Astrocyte of the cerebellum (primary cell): Measurements from ENCODE around the gene WDR47.

Source experiments
- DNase-seq: peaks from one replicate; pipeline ENCODE4 v3.0.0-alpha.2; 2011; ENCODE audit warnings: low read depth
- H3K4me3 ChIP-seq: 2 replicates; pipeline ENCODE4 v1.5.1; 2011; ENCODE audit warnings: mild to moderate bottlenecking, low read depth, low read length, moderate library complexity
- in situ Hi-C: cut with HindIII; loops from 2 replicates; pipeline ENCODE4 v1.10.0; 2017; ENCODE audit warnings: low sequenced_read_pairs
- TF ChIP-seq, protein P1 (sequence below): IDR thresholded peaks from 2 replicates; pipeline ENCODE4 v1.5.1; 2012; ENCODE audit warnings: low read length, low read depth, moderate library complexity, mild to moderate bottlenecking; ENCODE audit errors: missing control alignments

Gene WDR47

DNA sequence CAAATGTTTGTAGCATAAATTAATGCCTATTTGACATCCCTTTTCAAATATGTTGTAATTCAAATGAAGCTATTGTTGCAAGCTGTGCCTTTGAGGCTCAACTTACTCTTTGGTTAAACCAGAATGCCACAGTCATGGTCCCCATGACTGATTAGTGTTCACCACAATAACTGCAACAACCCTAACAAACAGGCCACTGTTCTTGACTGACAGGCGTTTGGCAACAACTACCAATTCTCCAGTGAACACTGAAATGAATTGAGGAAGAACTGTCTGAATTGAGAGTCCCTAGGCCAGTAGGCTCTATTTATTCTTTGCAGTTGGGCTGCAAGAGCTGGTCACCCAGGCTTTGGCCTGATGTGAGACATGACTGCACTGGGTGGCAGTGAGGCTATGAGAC is 42.0 kb upstream of the WDR47 start:
- H3K4me3 ChIP-seq = no peak overlapping the region
- in situ Hi-C loops = no loop called here
- TF ChIP-seq, protein P1, sequence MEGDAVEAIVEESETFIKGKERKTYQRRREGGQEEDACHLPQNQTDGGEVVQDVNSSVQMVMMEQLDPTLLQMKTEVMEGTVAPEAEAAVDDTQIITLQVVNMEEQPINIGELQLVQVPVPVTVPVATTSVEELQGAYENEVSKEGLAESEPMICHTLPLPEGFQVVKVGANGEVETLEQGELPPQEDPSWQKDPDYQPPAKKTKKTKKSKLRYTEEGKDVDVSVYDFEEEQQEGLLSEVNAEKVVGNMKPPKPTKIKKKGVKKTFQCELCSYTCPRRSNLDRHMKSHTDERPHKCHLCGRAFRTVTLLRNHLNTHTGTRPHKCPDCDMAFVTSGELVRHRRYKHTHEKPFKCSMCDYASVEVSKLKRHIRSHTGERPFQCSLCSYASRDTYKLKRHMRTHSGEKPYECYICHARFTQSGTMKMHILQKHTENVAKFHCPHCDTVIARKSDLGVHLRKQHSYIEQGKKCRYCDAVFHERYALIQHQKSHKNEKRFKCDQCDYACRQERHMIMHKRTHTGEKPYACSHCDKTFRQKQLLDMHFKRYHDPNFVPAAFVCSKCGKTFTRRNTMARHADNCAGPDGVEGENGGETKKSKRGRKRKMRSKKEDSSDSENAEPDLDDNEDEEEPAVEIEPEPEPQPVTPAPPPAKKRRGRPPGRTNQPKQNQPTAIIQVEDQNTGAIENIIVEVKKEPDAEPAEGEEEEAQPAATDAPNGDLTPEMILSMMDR = no peak
- DNase-seq = peak; percentile 48

DNA sequence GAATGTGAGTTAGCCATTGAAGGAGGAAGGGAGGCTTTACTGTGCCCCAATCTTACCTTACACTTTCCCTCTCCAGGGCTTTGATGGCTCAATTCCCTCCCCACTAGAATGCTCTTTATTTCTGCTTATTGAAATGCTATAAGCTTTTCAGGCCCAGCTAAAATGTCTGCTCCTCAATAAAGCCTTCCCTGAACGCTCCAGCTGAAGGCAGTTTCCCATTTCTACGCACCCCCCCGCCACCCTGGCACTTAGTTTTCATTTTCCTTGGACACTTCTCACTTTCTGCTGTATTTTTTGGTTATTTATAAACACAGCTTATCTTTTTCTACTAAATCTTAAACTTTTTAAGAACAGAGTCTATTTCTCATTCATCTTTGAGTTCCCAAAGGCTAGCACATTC is 41.6 kb upstream of the WDR47 start:
- H3K4me3 ChIP-seq = no peak overlapping the region
- in situ Hi-C loops = no loop called here
- TF ChIP-seq, protein P1 = no peak
- no peak for DNase-seq

DNA sequence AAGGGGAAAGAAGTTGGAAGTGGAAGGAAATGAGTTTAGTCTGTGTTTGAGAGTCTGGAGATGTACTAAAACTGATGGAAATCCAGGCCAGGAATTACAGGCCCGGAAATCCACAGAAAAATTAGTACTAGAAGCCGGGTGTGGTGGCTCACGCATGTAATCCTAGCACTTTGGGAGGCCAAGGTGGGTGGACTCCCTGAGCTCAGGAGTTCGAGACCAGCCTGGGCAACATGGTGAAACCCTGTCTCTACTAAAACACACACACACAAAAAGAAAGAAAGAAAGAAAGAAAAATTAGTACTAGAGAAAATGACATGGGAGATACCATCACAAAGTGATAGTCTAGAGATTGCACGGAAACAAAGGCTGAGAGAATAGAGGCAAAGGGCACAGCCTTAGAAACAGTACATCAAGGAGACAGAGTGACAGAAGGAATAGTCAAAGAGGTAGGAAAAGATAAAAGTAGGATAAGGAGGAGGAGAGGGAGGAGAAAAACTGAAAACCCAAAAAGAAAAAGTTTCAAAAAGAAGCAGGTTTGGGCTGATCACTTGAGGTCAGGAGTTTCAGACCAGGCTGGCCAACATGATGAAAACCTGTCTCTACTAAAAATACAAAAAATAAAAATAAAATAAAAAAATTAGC is 38.7 kb upstream of the WDR47 start:
- no peak overlapping the region for H3K4me3 ChIP-seq
- DNase-seq = no peak
- TF ChIP-seq, protein P1 = no peak
- in situ Hi-C loops = no loop called here

DNA sequence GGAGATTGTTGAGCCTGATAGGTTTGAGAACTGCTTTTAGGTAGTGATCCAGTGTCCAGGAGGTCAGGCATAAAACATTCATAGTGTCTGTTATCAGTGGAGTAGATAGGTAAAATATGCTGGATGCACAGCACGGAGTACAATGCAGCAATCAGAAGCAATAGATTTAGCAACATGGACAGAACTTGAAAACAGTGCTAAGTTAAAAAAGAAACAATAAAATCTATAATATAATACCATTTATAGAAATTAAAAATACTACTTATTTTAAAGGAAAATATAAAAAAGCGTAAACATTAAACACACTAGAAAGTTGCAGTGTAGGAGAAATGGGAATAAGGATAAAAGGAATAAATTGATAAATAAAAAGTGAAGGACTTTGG is 37.3 kb upstream of the WDR47 start:
- in situ Hi-C loops = no loop called here

DNA sequence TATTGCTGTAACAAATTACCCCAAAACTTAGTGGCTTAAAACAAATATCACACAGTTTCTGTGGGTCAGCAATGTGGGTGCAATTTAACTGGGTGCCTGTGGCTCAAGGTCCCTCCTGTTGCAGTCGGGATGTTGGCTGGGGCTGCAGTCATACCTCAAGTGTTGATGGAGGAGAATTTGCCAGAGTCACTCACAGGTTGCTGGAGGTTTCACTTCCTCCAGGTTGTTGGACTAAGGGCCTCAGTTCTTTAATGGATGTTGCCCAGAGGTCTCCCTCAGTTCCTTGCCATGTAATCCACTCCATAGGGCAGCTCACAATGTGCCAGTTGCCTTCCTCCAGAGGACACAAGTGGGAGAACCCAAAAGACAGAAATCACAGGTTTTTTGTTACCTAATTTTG is 36.4 kb upstream of the WDR47 start:
- H3K4me3 ChIP-seq = no peak overlapping the region
- TF ChIP-seq, protein P1 = no peak
- in situ Hi-C loops = no loop called here
- no peak for DNase-seq

More for the DNA sequence above, 37.3 kb upstream of the WDR47 start:
- TF ChIP-seq, protein P1 = no peak
- no peak overlapping the region for H3K4me3 ChIP-seq
- DNase-seq = no peak

DNA sequence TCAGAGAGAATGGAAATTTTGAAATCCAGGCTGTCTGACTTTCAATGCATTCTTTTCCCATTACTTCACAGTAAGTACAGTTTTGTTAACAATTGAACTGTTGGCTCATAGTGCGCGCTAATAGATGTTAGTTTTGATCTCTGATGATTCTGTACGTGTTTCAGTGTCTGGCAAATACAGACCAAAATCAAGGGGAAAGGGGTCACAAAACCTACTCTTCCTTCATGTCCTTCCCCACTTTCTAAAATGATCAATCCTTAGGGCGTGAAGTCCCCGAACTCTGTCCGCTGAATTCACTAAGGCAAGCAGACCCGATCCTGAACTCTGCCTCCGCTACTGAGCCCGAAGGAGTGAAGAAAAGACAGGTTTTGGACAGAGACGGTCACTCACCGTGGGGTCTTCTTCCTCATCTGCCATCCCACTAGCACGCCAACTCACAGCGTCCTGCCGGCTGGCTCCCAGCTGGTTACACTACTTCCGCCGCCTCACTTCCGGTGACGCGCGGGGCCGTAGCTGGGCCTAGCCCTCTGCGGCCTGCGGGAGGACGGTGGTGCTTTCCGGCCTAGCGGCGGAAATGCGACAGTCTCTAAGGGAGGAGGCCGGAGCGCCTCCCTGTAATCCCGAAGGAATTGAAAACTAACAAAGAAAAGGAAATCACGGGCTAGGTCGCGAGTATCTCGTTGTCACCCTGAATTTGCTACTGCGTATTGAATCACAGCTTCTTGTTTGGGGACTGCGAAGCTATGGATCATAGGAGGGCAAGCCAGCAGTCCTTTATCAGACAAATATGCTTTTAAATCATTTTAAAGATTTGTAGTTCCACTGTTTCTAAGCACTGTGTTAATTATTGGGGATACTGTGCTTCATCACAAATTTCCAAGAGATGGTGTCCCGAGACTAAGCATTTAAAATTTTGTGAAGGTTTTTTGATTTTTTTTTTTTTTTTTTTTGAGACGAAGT is 33.9 kb upstream of the WDR47 start, which contains the start of gene TAF13:
TSS of gene TAF13 (minus strand) at position 473 of the 960 bp plus-strand sequence. CDS start at position 417, 56 bp downstream.
- DNase-seq = peak; percentile 82
- TF ChIP-seq, protein P1 = peak; percentile 17
- in situ Hi-C loops = no loop called here
- H3K4me3 ChIP-seq = peak within 1 kb of the TSS; percentile 63
